Stimulated activated effector memory CD8-positive, alpha-beta T cell treated with anti-CD3 and anti-CD28 coated beads, Interleukin-12 subunit alpha, Interleukin-12 subunit beta, amount 100 ng/mL, for 72 hours (primary cell): ENCODE measurements around the gene CCND1.
"Not testable (repeated sequence)": the region's sequence is repeated elsewhere in the genome, so short reads cannot be mapped to it uniquely, and the experiment has no call there.

ENCODE experiments used
- ATAC-seq: fragments of 150-1000 bp; cut with Tn5 transposase; 2 replicates; pipeline ENCODE4 v1.10.0; 2021
- DNase-seq, 2 donors: peaks; one replicate each; pipeline ENCODE4 v3.0.0; 2021 to 2022; ENCODE audit warnings: low spot score in 2 of 2
- H3K27ac Mint-ChIP-seq: one replicate; pipeline ENCODE4 v1.8.0; 2022; ENCODE audit warnings: mild to moderate bottlenecking, mixed read lengths
- H3K36me3 Mint-ChIP-seq: one replicate; pipeline ENCODE4 v1.8.0; 2022; ENCODE audit warnings: mild to moderate bottlenecking, mixed read lengths
- H3K4me1 Mint-ChIP-seq: one replicate; pipeline ENCODE4 v1.8.0; 2022; ENCODE audit warnings: mixed read lengths
- H3K4me3 Mint-ChIP-seq: one replicate; pipeline ENCODE4 v1.8.0; 2022; ENCODE audit warnings: mild to moderate bottlenecking, mixed read lengths
- H3K9me3 Mint-ChIP-seq: one replicate; pipeline ENCODE4 v1.8.0; 2022; ENCODE audit warnings: mixed read lengths

CCND1 gene

DNA sequence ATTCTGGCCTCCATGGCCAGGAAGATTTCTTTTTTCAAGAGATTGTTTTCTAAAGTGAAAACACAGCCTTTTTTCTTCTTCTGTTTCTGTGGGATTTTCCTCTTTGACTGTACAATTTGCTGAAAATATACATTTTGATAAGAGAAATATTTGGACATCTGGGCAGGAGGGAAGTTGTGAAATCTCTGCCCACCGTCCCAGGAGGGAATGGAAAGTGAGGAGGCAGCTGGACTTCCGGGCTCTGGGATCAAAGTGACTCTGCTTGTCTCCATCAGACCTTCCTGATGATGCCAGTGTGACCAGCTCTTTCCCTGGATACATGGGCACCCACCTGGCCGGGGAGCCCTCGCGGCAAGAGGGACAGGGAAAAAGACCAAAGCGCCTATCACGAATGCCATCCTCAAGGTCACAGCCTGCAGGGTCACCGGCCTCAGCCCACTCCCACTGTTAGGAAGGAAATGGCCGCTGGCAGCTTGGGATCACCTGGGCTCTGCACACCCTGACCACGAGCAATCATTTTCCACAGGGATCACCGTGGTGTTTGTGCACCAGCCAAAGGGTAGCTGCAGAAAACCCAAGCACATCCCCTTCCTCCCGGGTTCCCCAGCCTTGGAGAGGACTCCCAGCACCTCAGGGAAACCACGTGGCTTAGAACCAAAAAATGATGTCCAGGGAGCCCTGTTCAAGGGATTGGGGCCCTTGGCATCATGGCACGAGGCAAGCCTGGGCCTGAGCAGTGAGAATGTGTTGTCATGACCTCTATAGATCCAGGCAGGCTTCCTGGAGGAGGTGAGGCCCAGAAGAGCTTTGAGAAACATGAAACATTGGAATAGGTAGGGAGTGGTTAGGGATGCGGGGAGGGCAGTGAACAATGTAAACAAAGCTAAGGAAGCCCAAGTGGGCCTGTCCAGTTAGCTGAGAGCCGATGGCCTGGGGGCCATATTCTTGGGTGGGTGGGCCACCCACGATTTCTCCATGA, 29.1 kb upstream of the CCND1 start:
- Mint-ChIP-seq H3K4me1 (no peaks in the 10 kb centered on the region), H3K36me3 (no peaks in the 10 kb centered on the region), H3K9me3 (peaks cover 3% of the 10 kb centered on the region), H3K27ac (no peak overlapping the region), H3K4me3 (no peak overlapping the region)
- ATAC-seq (no peak), DNase-seq (no peak)

DNA sequence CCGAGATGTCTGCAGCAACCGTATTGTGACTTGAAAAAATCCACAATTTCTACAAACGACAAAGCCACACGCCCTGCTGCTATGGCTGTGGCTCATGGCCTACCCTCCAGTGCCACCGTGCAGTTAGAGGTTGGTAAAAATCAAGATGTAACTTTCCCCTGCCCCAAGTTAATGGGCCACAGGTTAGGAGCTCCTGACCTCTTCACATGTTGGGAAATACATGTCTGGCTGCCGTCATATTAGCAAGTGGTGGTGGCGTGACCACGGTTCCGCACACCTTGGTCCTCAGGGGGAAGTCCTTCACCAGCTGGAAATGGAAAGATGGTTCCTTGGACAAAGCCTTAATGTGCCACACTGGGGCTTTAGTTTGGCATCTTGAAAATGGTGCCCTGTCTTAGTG, 27.4 kb upstream of the CCND1 start:
- Mint-ChIP-seq H3K36me3 (no peaks in the 10 kb centered on the region), H3K9me3 (peaks cover under 1% of the 10 kb centered on the region), H3K27ac (no peak overlapping the region), H3K4me1 (no peaks in the 10 kb centered on the region), H3K4me3 (no peak overlapping the region)
- no peak for ATAC-seq
- no peak for DNase-seq

DNA sequence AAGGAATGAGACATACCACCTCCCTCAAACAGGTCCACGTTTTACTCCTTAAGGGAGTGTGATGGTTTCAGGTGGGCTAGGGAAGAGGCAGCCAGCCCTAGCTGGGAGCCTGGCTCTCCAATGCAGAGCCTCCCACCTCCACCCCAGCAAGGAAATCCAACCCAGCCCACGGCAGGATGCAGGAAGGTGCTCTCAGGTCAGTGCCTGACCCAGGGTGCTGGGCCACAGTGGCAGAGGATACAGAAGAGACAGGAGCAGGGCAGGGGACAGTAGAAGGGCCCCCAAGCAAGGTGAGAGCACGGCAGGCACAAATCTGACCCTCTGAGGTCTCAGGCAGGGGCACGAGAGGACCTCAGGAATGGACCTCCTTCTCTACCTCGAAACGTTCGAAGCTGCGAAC, 26.9 kb upstream of the CCND1 start:
- Mint-ChIP-seq H3K4me3 (no peak overlapping the region), H3K36me3 (no peaks in the 10 kb centered on the region), H3K4me1 (no peaks in the 10 kb centered on the region), H3K9me3 (no peaks in the 10 kb centered on the region), H3K27ac (no peak overlapping the region)
- no peak for ATAC-seq
- no peak for DNase-seq

DNA sequence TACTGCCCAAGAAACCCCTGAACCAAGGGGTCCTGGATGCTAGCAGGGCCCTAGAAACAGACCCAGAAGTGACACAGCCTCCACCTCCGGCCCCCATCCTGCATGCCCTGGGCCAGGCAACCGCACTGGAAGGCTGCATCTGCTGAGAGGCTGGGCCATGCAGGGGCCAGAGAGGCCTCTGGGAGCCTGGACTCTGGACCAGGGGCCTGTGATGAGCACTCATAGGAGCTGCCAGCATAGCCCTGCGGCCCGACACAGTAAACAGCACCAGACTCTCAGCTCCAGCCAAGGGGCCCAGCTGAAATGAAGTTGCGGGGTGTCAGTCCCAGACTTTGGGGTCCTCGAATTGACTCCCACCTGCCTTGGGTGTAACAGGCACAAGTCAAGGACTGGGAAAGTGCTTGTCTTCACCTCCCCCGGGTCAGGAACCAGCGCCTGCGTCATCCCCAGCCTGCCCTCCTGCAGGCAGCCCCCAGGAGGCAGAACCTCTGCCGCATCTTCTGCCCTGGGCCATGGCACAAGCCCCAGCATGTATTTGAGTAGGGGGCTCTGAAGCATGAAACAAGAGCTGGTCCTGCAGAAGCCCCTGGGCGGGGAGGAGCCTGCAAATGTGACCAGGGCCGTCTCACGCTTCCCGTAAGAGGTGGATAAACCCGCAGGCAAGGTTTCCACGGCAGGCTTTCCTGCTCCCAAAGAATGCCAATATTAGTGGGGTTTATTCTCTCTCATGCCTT, 25.2 kb upstream of the CCND1 start:
- DNase-seq (no peak), ATAC-seq (no peak)
- H3K4me3 Mint-ChIP-seq: no peak overlapping the region
- no peaks in the 10 kb centered on the region for H3K9me3 Mint-ChIP-seq
- no peak overlapping the region for H3K27ac Mint-ChIP-seq
- H3K36me3 Mint-ChIP-seq: no peaks in the 10 kb centered on the region
- no peaks in the 10 kb centered on the region for H3K4me1 Mint-ChIP-seq

DNA sequence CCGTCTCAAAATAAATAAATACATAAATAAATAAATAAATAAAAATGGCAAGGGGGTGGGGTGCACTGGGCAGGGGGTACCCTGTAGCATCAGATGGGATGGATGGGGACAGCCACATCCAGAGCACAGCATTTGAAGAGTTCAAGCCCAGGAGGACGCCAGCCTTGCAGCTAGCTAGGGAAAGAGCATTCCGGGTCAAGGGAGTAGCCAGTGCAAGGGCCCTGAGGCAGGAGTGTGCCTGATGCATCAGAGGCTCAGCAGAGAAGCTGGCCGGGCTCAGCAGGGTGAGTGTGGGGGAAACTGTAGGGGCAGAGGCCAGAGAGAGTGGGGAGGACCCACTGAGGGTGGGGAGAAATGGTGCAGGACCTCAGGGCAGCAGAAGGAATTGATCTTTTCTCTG, 23.7 kb upstream of the CCND1 start:
- Mint-ChIP-seq H3K36me3 (no peaks in the 10 kb centered on the region), H3K4me3 (no peak overlapping the region), H3K27ac (no peak overlapping the region), H3K4me1 (no peaks in the 10 kb centered on the region), H3K9me3 (no peaks in the 10 kb centered on the region)
- ATAC-seq (no peak), DNase-seq (no peak)

DNA sequence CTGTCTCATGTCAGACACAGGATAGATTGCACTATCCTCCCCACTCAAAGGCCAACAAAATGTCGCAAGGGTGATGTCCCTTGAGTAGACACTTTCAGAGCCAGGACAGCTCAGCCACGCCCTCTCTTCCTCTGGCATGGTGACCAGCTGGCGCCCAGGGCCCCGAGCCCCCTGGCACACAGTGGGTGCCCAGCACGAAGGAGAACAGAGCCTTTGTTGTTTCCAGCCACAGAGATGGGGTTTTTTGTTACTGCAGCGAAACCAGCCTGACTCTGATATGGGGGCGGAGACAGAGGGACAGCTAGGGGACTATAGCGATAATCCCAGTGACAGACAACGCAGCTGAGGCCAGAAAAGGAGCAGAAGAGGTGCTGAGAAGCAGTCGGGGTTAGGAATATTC, 23.3 kb upstream of the CCND1 start:
- ATAC-seq (no peak), DNase-seq (no peak)
- H3K4me1 Mint-ChIP-seq: no peaks in the 10 kb centered on the region
- no peak overlapping the region for H3K4me3 Mint-ChIP-seq
- H3K27ac Mint-ChIP-seq: no peak overlapping the region
- H3K36me3 Mint-ChIP-seq: no peaks in the 10 kb centered on the region
- H3K9me3 Mint-ChIP-seq: no peaks in the 10 kb centered on the region

DNA sequence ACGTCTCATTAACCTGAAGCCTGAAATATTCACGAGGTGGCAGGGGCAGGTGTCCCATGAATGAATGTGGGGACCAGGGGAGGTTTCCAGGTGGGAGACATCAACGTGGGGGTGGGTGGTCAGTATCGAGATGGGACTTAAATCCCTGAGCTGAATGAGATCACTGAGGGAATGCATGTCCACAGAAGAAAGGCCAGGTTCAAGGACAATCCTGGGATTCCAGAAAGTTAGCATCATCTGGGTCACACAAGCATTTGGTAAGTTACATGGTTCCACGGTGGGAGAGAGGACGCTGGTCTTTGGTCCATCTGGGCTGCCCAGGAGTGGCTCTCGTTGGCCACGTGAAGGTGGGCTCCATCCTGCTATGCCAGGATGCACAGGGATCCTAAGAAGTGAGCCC, 22.7 kb upstream of the CCND1 start:
- no peaks in the 10 kb centered on the region for H3K9me3 Mint-ChIP-seq
- H3K4me3 Mint-ChIP-seq: no peak overlapping the region
- ATAC-seq (no peak), DNase-seq (no peak)
- no peaks in the 10 kb centered on the region for H3K36me3 Mint-ChIP-seq
- no peak overlapping the region for H3K27ac Mint-ChIP-seq
- H3K4me1 Mint-ChIP-seq: no peaks in the 10 kb centered on the region

DNA sequence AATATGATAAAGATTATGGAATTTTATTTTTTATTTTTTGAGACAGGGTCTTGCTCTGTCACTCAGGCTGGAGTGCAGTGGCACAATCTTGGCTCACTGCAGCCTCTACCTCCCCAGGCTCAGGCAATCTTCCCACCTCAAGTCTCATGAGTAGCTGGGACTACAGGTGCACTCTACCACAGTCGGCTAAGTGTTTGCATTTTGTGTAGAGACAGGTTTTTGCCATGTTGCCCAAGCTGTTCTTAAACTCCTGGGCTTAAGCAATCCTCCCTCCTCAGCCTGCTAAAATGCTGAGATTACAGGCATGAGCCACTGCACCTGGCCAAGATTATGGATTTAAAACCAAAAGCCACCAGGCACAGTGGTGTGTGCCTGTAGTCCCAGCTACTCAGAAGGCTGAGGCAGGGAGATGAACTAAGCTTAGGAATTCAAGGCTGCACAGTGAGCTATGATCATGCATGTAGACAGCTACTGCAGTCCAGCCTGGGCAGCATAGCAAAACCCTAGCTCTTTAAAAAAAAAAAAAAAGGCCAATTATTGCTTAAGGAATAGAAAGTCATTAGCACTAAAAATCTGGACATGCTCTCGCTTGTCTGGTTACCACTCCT, 20.2 kb upstream of the CCND1 start:
- Mint-ChIP-seq H3K36me3 (no peaks in the 10 kb centered on the region), H3K27ac (no peak overlapping the region), H3K4me1 (no peaks in the 10 kb centered on the region), H3K4me3 (no peak overlapping the region), H3K9me3 (no peaks in the 10 kb centered on the region)
- ATAC-seq (no peak), DNase-seq (no peak)

DNA sequence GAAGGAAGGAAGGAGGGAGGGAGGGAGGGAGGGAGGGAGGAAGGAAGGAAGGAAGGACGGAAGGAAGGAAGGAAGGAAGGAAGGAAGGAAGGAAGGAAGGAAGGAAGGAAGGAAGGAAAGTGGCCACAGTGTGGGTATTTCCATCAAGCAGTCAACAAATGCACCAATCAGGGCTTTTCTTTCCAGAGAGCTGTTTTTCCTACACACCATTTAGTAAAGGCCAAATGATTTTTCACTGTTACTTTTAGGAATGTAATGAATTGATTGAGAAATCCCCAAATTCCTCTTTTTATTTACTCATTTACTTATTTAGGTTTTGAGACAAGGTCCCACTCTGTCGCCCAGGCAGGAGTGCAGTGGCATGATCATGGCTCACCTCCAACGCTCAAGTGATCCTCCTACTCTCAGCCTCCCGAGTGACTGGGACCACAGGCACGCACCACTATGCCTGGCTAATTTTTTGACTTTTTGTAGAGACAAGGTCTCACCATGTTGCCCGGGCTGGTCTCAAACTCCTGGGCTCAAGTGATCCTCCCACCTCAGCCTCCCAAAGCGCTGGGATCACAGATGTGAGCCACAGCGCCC, 18.8 kb upstream of the CCND1 start:
- not testable (repeated sequence) for H3K36me3 Mint-ChIP-seq, H3K4me1 Mint-ChIP-seq, DNase-seq, ATAC-seq, H3K9me3 Mint-ChIP-seq, H3K27ac Mint-ChIP-seq, H3K4me3 Mint-ChIP-seq

DNA sequence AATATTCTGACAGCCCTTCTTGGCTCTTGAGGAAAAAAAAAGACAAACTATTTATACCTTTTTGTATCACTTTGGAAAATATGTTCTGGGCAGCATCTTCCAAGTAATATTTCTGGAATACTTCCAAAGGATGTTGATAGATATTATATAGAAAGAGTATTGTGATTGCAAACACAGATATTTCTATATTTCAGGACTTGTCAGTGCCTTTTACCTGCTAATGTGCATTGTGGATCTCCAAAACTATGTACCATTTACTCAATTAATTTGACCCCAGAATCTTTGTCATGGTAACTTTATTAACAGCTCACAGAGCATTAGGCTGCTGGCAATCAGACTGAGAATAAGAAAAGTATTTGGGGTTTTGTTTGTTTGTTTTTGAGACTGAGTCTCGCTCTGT, 16.7 kb upstream of the CCND1 start:
- DNase-seq (no peak), ATAC-seq (no peak)
- Mint-ChIP-seq H3K27ac (no peak overlapping the region), H3K4me3 (no peak overlapping the region), H3K36me3 (no peaks in the 10 kb centered on the region), H3K9me3 (peaks cover under 1% of the 10 kb centered on the region), H3K4me1 (no peaks in the 10 kb centered on the region)

DNA sequence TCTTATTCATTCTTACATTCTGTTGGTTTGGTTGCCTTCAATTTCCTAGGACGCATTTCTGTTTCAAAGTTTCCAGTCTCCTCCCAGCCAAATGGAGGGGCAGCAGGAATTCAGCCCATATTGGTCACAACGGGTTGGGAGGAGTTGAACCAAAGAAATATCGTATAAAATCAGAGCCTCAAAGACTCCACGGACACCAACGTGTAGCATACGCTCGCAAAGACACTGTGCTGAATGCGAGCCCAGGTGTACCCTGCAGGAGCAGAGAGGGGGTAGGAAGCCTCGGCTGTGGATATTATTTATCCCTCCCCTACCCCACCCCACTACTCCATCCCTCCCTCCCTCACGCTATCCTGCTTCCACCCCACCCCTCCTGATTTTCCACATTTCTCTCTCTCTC, 15.5 kb upstream of the CCND1 start:
- DNase-seq (no peak), ATAC-seq (no peak)
- no peak overlapping the region for H3K27ac Mint-ChIP-seq
- no peaks in the 10 kb centered on the region for H3K4me1 Mint-ChIP-seq
- H3K4me3 Mint-ChIP-seq: no peak overlapping the region
- peaks cover 7% of the 10 kb centered on the region for H3K9me3 Mint-ChIP-seq
- no peaks in the 10 kb centered on the region for H3K36me3 Mint-ChIP-seq

DNA sequence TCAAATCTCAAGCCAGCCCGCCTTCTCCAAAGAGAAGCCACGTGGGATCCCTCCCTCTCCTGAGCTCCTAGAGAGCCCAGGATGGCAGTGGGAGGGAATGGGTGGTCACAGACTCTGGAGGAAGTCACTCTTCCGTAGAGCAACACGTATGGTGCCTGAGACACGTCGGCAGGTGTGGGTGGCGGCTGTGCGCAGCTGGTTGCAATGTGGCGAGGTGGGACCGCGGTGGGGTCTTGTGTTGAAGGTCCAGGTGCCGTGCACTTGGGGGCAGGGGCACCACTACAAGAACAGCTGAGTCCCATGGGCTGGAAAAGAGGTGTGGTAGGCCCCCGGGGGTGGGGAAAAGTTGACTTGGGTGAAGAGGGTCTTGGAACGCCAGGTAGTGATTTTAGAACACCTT, 13.4 kb upstream of the CCND1 start:
- Mint-ChIP-seq H3K4me3 (no peak overlapping the region), H3K27ac (no peak overlapping the region), H3K4me1 (no peaks in the 10 kb centered on the region), H3K9me3 (peaks cover 7% of the 10 kb centered on the region), H3K36me3 (no peaks in the 10 kb centered on the region)
- DNase-seq: no peak
- ATAC-seq: no peak

DNA sequence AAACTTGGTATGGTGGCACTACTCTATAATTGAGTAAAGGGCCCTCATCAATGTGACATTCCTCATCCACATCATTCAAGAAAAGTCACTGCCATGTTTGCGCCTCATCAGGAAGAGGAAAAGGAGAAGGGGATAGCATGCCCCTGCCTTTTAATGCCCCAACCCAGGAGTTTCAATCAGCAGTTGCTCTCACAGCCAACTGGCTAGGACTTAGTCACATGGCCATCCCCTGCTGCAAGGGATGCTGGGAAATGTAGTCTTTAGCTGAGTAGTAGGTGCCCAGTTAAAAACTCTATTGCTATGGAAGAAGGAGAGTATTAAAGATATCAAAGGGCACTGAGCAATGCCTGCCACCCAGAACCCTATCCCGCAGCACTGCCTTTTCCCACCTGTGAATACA, 10.9 kb upstream of the CCND1 start:
- Mint-ChIP-seq H3K9me3 (peaks cover 7% of the 10 kb centered on the region), H3K27ac (no peak overlapping the region), H3K36me3 (no peaks in the 10 kb centered on the region), H3K4me3 (no peak overlapping the region), H3K4me1 (no peaks in the 10 kb centered on the region)
- ATAC-seq (no peak), DNase-seq (no peak)

DNA sequence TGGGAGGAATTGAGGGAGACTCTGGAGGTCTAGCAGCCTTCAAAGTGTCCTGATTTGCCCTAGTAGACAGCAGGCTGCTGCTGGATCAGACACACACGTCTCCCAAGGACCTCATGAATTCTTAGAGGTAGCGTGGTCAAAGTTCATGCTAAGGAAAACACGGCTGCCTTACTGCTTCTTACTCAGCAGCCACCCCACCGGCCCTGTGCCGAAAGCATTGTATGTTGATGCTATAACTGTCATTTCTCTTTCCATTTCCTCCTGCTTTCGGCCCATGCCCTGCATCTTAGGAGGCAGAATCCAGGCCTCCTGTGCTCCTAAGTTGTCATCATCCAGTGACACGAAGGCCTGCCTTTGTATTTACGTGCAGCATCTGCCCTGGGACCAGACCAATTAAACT, 10.5 kb upstream of the CCND1 start:
- H3K4me1 Mint-ChIP-seq: no peaks in the 10 kb centered on the region
- DNase-seq: no peak
- peaks cover 7% of the 10 kb centered on the region for H3K9me3 Mint-ChIP-seq
- H3K36me3 Mint-ChIP-seq: no peaks in the 10 kb centered on the region
- H3K4me3 Mint-ChIP-seq: no peak overlapping the region
- ATAC-seq: no peak
- H3K27ac Mint-ChIP-seq: no peak overlapping the region

DNA sequence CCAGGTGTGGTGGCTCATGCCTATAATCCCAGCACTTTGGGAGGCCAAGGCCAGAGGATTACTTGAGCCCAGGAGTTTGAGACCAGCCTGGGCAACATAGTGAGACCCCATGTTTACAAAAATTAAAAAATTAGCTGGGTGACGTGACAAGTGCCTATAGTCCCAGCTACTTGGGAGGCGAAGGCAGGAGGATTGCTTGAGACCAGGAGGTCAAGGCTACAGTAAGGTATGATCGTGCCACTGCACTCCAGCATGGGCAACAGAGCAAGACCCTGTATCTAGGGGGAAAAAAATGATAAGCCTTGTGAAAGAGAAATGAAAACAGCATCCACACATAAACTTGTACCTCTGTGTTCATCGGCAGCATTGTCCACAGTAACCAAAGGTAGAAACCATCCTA, 8.1 kb upstream of the CCND1 start:
- no peak overlapping the region for H3K4me3 Mint-ChIP-seq
- H3K4me1 Mint-ChIP-seq: no peaks in the 10 kb centered on the region
- peaks cover 7% of the 10 kb centered on the region for H3K9me3 Mint-ChIP-seq
- no peak for ATAC-seq
- DNase-seq: no peak
- H3K36me3 Mint-ChIP-seq: no peaks in the 10 kb centered on the region
- no peak overlapping the region for H3K27ac Mint-ChIP-seq
